HepG2 (cell line): ENCODE measurements around the gene SF3B5. TPM values are rescaled to one million over a fixed set of nuclear protein-coding genes. Genes with fewer than 3 reads are reported as not detected.

Experiments used
- GFI1 ChIP-seq: sonication (generic); formaldehyde crosslinking; IDR thresholded peaks from 2 replicates; pipeline ENCODE4 v1.5.0; 2020; ENCODE audit warnings: missing genetic modification reagents, mild to moderate bottlenecking, borderline replicate concordance
- HIVEP1 ChIP-seq: sonication (generic); formaldehyde crosslinking; IDR thresholded peaks from 2 replicates; pipeline ENCODE4 v1.4.0; 2020; ENCODE audit warnings: mild to moderate bottlenecking, missing genetic modification reagents
- MYC ChIP-seq: sonication (generic); formaldehyde crosslinking; IDR thresholded peaks from 2 replicates; pipeline ENCODE4 v1.9.0; 2021; ENCODE audit warnings: missing genetic modification reagents, borderline replicate concordance
- RFX1 ChIP-seq: fragments of 450-650 bp; IDR thresholded peaks from 2 replicates; pipeline ENCODE4 v1.6.1; 2017
- YEATS4 ChIP-seq: sonication (generic); formaldehyde crosslinking; IDR thresholded peaks from 2 replicates; pipeline ENCODE4 v1.4.0; 2020; ENCODE audit warnings: missing genetic modification reagents, borderline replicate concordance
- ZHX2 ChIP-seq, 2 experiments: sonication (generic) in 1 of 2; formaldehyde crosslinking in 1 of 2; IDR thresholded peaks; 2 replicates each; pipeline versions ENCODE4 v1.6.1 to v1.9.0; 2014 to 2022; ENCODE audit warnings: antibody characterized with exemption in 1 of 2, borderline replicate concordance in 1 of 2, inconsistent platforms in 1 of 2, low read depth in 1 of 2, missing genetic modification reagents in 1 of 2
- ZNF562 ChIP-seq: sonication (generic); formaldehyde crosslinking; IDR thresholded peaks from 2 replicates; pipeline ENCODE4 v1.8.0; 2022; ENCODE audit warnings: missing genetic modification reagents, borderline replicate concordance
- ZNF720 ChIP-seq: sonication (generic); formaldehyde crosslinking; IDR thresholded peaks from 2 replicates; pipeline ENCODE4 v1.4.0; 2020; ENCODE audit warnings: missing genetic modification reagents
- ZNF816 ChIP-seq: sonication (generic); formaldehyde crosslinking; IDR thresholded peaks from 2 replicates; pipeline ENCODE4 v1.8.0; 2022; ENCODE audit warnings: missing genetic modification reagents, mild to moderate bottlenecking, borderline replicate concordance
- ZNF883 ChIP-seq: sonication (generic); formaldehyde crosslinking; IDR thresholded peaks from 2 replicates; pipeline ENCODE4 v1.5.1; 2020; ENCODE audit warnings: mild to moderate bottlenecking, missing genetic modification reagents; ENCODE audit errors: not compliant biosample characterization
- polyA plus RNA-seq, 8 experiments: library from polyadenylated mRNA; depleted of rRNA in 3 of 8; stranded (reverse) in 7 of 8; unstranded in 1 of 8; fragments of >200 nt; fragmentation: Illumina TruSeq in 4 of 8; extraction: Trizol in 4 of 8; gene quantifications; 2 replicates each; pipeline versions ENCODE4 v1.2.1 to v1.2.3, GENCODE V29; 2011 to 2016; ENCODE audit warnings: low read depth in 4 of 8, missing spikeins in 1 of 8, mixed read lengths in 1 of 8; ENCODE audit not compliant: insufficient read depth in 1 of 8
- total RNA-seq, 5 experiments: library from RNA; depleted of rRNA; stranded (reverse); fragments of >200 nt; fragmentation: Illumina TruSeq; extraction: Trizol; gene quantifications; 2 replicates each; pipeline ENCODE4 v1.2.3, GENCODE V29; 2016; ENCODE audit warnings: low read depth in 1 of 5
- TF ChIP-seq, protein P1 (sequence below): sonication (generic); formaldehyde crosslinking; IDR thresholded peaks from 2 replicates; pipeline ENCODE4 v1.4.0; 2020; ENCODE audit warnings: missing genetic modification reagents
- TF ChIP-seq, protein P2 (sequence below), 2 experiments: fragments of 450-650 bp in 1 of 2; sonication (generic) in 1 of 2; formaldehyde crosslinking in 1 of 2; IDR thresholded peaks; 2 replicates each; pipeline versions ENCODE4 v1.6.1 to v1.8.0; 2016 to 2022; ENCODE audit warnings: antibody characterized with exemption in 1 of 2, mild to moderate bottlenecking in 1 of 2, missing genetic modification reagents in 1 of 2

SF3B5 gene
- total and polyA plus RNA-seq, 2 of the 13 experiments (the other 11 are each of a cell fraction or from before 2014, with no cell fraction given), result 263 to 292 TPM

- TF ChIP-seq ZHX2 (IDR thresholded peaks at IDR 0.05; ENCODE audit: low read depth) (peak; percentile 98), ZHX2 (CRISPR knock-in tag; IDR thresholded peaks at IDR 0.05; ENCODE audit: borderline replicate concordance) (peak; percentile 6; the same call in 1 of the 2 replicates), MYC (CRISPR knock-in tag) (peak; percentile 87), RFX1 (peak; percentile 93), ZNF883 (peak; percentile 73), ZNF562 (CRISPR knock-in tag) (no peak), ZNF720 (CRISPR knock-in tag) (no peak), ZNF816 (CRISPR knock-in tag) (peak; percentile 94), GFI1 (CRISPR knock-in tag) (no peak), HIVEP1 (peak; percentile 79), YEATS4 (CRISPR knock-in tag) (peak; percentile 89)
- TF ChIP-seq, protein P1, sequence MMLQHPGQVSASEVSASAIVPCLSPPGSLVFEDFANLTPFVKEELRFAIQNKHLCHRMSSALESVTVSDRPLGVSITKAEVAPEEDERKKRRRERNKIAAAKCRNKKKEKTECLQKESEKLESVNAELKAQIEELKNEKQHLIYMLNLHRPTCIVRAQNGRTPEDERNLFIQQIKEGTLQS (CRISPR knock-in tag), result peak; percentile 42
- TF ChIP-seq, protein P2, sequence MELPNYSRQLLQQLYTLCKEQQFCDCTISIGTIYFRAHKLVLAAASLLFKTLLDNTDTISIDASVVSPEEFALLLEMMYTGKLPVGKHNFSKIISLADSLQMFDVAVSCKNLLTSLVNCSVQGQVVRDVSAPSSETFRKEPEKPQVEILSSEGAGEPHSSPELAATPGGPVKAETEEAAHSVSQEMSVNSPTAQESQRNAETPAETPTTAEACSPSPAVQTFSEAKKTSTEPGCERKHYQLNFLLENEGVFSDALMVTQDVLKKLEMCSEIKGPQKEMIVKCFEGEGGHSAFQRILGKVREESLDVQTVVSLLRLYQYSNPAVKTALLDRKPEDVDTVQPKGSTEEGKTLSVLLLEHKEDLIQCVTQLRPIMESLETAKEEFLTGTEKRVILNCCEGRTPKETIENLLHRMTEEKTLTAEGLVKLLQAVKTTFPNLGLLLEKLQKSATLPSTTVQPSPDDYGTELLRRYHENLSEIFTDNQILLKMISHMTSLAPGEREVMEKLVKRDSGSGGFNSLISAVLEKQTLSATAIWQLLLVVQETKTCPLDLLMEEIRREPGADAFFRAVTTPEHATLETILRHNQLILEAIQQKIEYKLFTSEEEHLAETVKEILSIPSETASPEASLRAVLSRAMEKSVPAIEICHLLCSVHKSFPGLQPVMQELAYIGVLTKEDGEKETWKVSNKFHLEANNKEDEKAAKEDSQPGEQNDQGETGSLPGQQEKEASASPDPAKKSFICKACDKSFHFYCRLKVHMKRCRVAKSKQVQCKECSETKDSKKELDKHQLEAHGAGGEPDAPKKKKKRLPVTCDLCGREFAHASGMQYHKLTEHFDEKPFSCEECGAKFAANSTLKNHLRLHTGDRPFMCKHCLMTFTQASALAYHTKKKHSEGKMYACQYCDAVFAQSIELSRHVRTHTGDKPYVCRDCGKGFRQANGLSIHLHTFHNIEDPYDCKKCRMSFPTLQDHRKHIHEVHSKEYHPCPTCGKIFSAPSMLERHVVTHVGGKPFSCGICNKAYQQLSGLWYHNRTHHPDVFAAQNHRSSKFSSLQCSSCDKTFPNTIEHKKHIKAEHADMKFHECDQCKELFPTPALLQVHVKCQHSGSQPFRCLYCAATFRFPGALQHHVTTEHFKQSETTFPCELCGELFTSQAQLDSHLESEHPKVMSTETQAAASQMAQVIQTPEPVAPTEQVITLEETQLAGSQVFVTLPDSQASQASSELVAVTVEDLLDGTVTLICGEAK (IDR thresholded peaks at IDR 0.05), result peak; percentile 62
- TF ChIP-seq, protein P2 (CRISPR knock-in tag; IDR thresholded peaks at IDR 0.05), result peak; percentile 76; the same call in 1 of the 2 replicates
Measured at GRCh38 chr6:144095134-144096002, at the start of gene SF3B5 (continued).
